Measurements from ENCODE around the gene TP53TG3B.
"Not testable (repeated sequence)": the region's sequence is repeated elsewhere in the genome, so short reads cannot be mapped to it uniquely, and the experiment has no call there.

The TP53TG3B gene, protein sequence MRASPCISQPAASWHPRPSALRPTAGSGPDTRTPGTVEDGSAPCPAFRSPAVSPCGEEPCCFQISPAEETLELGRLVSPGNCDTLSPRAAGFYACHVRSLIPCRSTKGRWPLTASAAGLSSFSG

DNA sequence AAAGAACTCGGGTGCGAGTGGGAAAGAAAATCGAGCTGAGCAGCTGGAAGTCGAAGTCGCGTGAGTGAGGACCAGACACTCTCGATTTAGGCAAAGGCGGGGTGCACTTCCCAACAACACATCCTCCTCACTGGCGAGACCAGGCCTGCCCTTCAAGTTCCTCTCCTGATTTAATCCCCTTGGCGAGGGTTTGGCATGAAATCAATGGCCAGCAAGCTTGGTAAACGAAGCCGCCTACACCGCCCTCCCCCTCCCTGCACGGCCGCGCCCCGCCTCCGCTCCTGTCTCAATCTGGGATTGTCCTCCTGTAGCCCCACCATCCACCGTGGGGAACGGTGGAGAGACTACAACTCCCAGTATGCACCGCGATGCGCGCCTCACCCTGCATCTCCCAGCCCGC is at the start of gene TP53TG3B:
TSS of gene TP53TG3B (plus strand) at position 301 of the 400 bp plus-strand sequence. CDS start at position 369, 68 bp downstream.
- H3K4me1 Mint-ChIP-seq, H3K27me3 Mint-ChIP-seq, H3K36me3 Mint-ChIP-seq, H3K4me3 Mint-ChIP-seq, H3K27ac Mint-ChIP-seq, H3K9me3 Mint-ChIP-seq: not testable (repeated sequence)

DNA sequence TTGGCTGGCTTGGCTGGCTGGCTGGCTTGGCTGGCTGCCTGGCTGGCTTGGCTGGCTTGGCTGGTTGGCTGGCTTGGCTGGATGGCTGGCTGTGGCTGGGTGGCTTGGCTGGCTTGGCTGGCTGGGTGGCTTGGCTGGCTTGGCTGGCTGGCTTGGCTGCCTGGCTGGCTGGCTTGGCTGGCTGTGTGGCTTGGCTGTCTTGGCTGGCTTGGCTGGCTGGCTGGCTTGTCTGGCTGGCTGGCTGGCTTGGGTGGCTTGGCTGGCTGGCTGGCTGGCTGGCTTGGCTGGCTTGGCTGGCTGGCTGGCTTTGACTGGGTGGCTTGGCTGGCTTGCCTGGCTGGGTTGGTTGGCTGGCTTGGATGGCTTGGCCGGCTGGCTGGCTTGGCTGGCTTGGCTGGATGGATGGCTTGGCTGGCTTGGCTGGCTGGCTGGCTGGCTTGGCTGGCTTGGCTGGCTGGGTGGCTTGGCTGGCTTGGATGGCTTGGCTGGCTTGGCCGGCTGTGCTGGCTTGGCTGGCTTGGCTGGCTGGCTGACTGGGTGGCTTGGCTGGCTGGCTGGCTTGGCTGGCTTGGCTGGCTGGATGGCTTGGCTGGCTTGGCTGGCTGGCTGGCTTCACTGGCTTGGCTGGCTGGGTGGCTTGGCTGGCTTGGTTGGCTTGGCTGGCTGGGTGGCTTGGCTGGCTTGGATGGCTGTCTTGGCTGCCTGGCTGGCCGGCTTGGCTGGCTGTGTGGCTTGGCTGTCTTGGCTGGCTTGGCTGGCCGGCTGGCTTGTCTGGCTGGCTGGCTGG is 24.2 kb upstream of the TP53TG3B start:
- not testable (repeated sequence) for H3K36me3 Mint-ChIP-seq, H3K27ac Mint-ChIP-seq, H3K4me1 Mint-ChIP-seq

DNA sequence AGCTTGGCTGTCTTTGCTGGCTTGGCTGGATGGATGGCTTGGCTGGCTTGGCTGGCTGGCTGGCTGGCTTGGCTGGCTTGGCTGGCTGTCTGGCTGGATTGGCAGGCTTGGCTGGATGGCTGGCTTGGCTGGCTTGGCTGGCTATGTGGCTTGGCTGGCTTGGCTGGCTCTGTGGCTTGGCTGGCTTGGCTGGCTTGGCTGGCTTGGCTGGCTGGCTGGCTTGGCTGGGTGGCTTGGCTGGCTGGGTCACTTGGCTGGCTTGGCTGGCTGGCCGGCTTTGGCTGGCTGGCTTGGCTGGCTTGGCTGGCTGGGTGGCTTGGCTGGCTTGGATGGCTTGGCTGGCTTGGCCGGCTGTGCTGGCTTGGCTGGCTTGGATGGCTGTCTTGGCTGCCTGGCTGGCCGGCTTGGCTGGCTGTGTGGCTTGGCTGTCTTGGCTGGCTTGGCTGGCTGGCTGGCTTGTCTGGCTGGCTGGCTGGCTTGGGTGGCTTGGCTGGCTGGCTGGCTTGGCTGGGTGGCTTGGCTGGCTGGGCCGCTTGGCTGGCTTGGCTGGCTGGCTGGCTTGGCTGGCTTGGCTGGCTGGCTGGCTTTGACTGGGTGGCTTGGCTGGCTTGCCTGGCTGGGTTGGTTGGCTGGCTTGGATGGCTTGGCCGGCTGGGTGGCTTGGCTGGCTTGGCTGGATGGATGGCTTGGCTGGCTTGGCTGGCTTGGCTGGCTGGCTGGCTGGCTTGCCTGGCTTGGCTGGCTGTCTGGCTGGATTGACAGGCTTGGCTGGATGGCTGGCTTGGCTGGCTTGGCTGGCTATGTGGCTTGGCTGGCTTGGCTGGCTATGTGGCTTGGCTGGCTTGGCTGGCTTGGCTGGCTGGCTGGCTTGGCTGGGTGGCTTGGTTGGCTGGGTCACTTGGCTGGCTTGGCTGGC is 22.8 kb upstream of the TP53TG3B start:
- H3K4me1 Mint-ChIP-seq, H3K27ac Mint-ChIP-seq, H3K9me3 Mint-ChIP-seq, H3K27me3 Mint-ChIP-seq, H3K36me3 Mint-ChIP-seq, H3K4me3 Mint-ChIP-seq: not testable (repeated sequence)

More for the DNA sequence above, 24.2 kb upstream of the TP53TG3B start:
- not testable (repeated sequence) for H3K27me3 Mint-ChIP-seq, H3K4me3 Mint-ChIP-seq, H3K9me3 Mint-ChIP-seq

DNA sequence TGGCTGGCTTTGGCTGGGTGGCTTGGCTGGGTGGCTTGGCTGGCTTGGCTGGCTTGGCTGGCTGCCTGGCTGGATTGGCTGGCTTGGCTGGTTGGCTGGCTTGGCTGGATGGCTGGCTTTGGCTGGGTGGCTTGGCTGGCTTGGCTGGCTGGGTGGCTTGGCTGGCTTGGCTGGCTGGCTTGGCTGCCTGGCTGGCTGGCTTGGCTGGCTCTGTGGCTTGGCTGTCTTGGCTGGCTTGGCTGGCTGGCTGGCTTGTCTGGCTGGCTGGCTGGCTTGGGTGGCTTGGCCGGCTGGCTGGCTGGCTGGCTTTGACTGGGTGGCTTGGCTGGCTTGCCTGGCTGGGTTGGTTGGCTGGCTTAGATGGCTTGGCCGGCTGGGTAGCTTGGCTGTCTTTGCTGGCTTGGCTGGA is 22.1 kb upstream of the TP53TG3B start:
- H3K27me3 Mint-ChIP-seq, H3K4me1 Mint-ChIP-seq, H3K36me3 Mint-ChIP-seq, H3K4me3 Mint-ChIP-seq, H3K27ac Mint-ChIP-seq, H3K9me3 Mint-ChIP-seq: not testable (repeated sequence)

DNA sequence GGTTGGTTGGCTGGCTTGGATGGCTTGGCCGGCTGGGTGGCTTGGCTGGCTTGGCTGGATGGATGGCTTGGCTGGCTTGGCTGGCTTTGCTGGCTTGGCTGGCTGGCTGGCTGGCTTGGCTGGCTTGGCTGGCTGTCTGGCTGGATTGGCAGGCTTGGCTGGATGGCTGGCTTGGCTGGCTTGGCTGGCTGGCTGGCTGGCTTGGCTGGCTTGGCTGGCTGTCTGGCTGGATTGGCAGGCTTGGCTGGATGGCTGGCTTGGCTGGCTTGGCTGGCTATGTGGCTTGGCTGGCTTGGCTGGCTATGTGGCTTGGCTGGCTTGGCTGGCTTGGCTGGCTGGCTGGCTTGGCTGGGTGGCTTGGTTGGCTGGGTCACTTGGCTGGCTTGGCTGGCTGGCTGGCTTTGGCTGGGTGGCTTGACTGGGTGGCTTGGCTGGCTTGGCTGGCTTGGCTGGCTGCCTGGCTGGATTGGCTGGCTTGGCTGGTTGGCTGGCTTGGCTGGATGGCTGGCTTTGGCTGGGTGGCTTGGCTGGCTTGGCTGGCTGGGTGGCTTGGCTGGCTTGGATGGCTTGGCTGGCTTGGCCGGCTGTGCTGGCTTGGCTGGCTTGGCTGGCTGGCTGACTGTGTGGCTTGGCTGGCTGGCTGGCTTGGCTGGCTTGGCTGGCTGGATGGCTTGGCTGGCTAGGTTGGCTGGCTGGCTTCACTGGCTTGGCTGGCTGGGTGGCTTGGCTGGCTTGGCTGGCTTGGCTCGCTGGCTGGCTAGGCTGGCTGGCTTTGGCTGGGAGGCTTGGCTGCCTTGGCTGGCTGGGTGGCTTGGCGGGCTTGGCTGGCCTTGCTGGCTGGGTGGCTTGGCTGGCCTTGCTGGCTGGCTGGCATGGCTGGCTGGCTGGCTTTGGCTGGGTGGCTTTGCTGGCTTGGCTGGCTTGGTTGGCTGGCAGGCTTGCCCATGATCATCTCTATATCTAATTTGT is 21.3 kb upstream of the TP53TG3B start:
- not testable (repeated sequence) for H3K27me3 Mint-ChIP-seq, H3K4me1 Mint-ChIP-seq, H3K36me3 Mint-ChIP-seq, H3K9me3 Mint-ChIP-seq, H3K27ac Mint-ChIP-seq, H3K4me3 Mint-ChIP-seq

Data from activated naive CD4-positive, alpha-beta T cell treated with anti-CD3 and anti-CD28 coated beads, Interleukin-2, amount 50 U/mL, for 24 hours (primary cell).